ENCODE measurements around the gene RAB33B. TPM values are rescaled to one million over a fixed set of nuclear protein-coding genes. Genes with fewer than 3 reads are reported as not detected.
A peak's percentile ranks its signal among the peaks of the same experiment; 100 is the strongest.
"Not testable (repeated sequence)": the region's sequence is repeated elsewhere in the genome, so short reads cannot be mapped to it uniquely, and the experiment has no call there.

Gene RAB33B
- polyA plus RNA-seq, 4 donors = 2.2 to 9.3 (median 3.8) TPM

GRCh38 chr4:139465922-139466321, 12.0 kb downstream of the RAB33B start:
- 54 to 70% (median 67%) methylated on average over 4 of the region's 4 CpGs for whole genome bisulfite sequencing, 3 donors
- FAIRE-seq = no peak

GRCh38 chr4:139468756-139469155, 14.8 kb downstream of the RAB33B start:
- not testable (repeated sequence) for H3K27me3 ChIP-seq (ENCODE audit: control insufficient read depth in 3 of 3, insufficient read depth in 3 of 3, low read length in 3 of 3); H3K4me3 ChIP-seq (ENCODE audit: low read depth in 1 of 3, low read length in 3 of 3); H3K27ac ChIP-seq (ENCODE audit: low read depth in 1 of 3, low read length in 2 of 3); H3K4me1 ChIP-seq (ENCODE audit: control insufficient read depth in 3 of 3, insufficient read depth in 2 of 3, low read depth in 1 of 3, low read length in 2 of 3); FAIRE-seq; DNase-seq
- Histone ChIP-seq H3K9me3 (ENCODE audit: control insufficient read depth in 2 of 2, insufficient read depth in 1 of 2, low read depth in 1 of 2, low read length in 1 of 2) (peaks cover 0 to 34% of the 10 kb centered on the region in 2 donors), H3K36me3 (ENCODE audit: control insufficient read depth in 3 of 3, insufficient read depth in 2 of 3, low read depth in 1 of 3, low read length in 3 of 3) (peaks cover 0 to 16% (median 2%) of the 10 kb centered on the region in 3 donors)

More at GRCh38 chr4:139465922-139466321, 12.0 kb downstream of the RAB33B start:
- Histone ChIP-seq H3K9me3 (ENCODE audit: control insufficient read depth in 2 of 2, insufficient read depth in 1 of 2, low read depth in 1 of 2, low read length in 1 of 2) (peaks cover 0 to 27% of the 10 kb centered on the region in 2 donors), H3K27ac (ENCODE audit: low read depth in 1 of 3, low read length in 2 of 3) (no peak overlapping the region), H3K4me3 (ENCODE audit: low read depth in 1 of 3, low read length in 3 of 3) (no peak overlapping the region), H3K36me3 (ENCODE audit: control insufficient read depth in 3 of 3, insufficient read depth in 2 of 3, low read depth in 1 of 3, low read length in 3 of 3) (peaks cover 0 to 16% (median 2%) of the 10 kb centered on the region in 3 donors), H3K27me3 (ENCODE audit: control insufficient read depth in 3 of 3, insufficient read depth in 3 of 3, low read length in 3 of 3) (no peaks in the 10 kb centered on the region), H3K4me1 (ENCODE audit: control insufficient read depth in 3 of 3, insufficient read depth in 2 of 3, low read depth in 1 of 3, low read length in 2 of 3) (no peaks in the 10 kb centered on the region)
- peak in 1 of 2 donors; percentile 21 for DNase-seq

GRCh38 chr4:139469216-139469615, 15.3 kb downstream of the RAB33B start:
- no peak for FAIRE-seq

DNA sequence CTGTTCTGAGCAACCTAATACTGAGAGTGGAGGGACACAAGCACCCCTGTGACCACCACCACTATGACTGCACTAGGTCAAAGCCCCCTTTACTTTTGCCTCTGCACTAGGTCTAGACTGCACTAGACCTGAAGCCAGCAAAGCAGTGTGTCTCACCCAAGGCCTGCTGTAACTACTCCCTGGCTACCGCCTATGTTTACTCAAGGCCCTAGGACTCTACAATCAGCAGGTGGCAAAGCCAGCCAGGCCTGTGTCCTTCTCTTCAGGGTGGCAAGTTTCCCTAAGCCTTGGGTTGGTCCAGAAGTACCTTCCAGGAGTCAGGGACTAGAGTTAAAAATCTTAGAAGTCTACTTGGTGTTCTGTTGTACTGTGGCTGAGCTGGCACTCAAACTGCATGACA, 15.9 kb downstream of the RAB33B start:
- peak in 1 of 2 donors; percentile 10 for DNase-seq
- no peak overlapping the region for H3K27ac ChIP-seq (ENCODE audit: low read depth in 1 of 3, low read length in 2 of 3)
- no peaks in the 10 kb centered on the region for H3K27me3 ChIP-seq (ENCODE audit: control insufficient read depth in 3 of 3, insufficient read depth in 3 of 3, low read length in 3 of 3)
- H3K4me3 ChIP-seq (ENCODE audit: low read depth in 1 of 3, low read length in 3 of 3) = no peak overlapping the region
- peaks cover 0 to 34% of the 10 kb centered on the region in 2 donors for H3K9me3 ChIP-seq (ENCODE audit: control insufficient read depth in 2 of 2, insufficient read depth in 1 of 2, low read depth in 1 of 2, low read length in 1 of 2)
- H3K4me1 ChIP-seq (ENCODE audit: control insufficient read depth in 3 of 3, insufficient read depth in 2 of 3, low read depth in 1 of 3, low read length in 2 of 3) = no peaks in the 10 kb centered on the region
- 80 to 94% (median 88%) methylated on average over 1 of the region's 1 CpG for WGBS, 3 donors
- FAIRE-seq = no peak
- H3K36me3 ChIP-seq (ENCODE audit: control insufficient read depth in 3 of 3, insufficient read depth in 2 of 3, low read depth in 1 of 3, low read length in 3 of 3) = peaks cover 0 to 16% (median 2%) of the 10 kb centered on the region in 3 donors

More at GRCh38 chr4:139469216-139469615, 15.3 kb downstream of the RAB33B start:
- Histone ChIP-seq H3K9me3 (ENCODE audit: control insufficient read depth in 2 of 2, insufficient read depth in 1 of 2, low read depth in 1 of 2, low read length in 1 of 2) (peaks cover 0 to 34% of the 10 kb centered on the region in 2 donors), H3K4me1 (ENCODE audit: control insufficient read depth in 3 of 3, insufficient read depth in 2 of 3, low read depth in 1 of 3, low read length in 2 of 3) (no peaks in the 10 kb centered on the region), H3K27ac (ENCODE audit: low read depth in 1 of 3, low read length in 2 of 3) (no peak overlapping the region), H3K27me3 (ENCODE audit: control insufficient read depth in 3 of 3, insufficient read depth in 3 of 3, low read length in 3 of 3) (no peaks in the 10 kb centered on the region), H3K36me3 (ENCODE audit: control insufficient read depth in 3 of 3, insufficient read depth in 2 of 3, low read depth in 1 of 3, low read length in 3 of 3) (peaks cover 0 to 16% (median 2%) of the 10 kb centered on the region in 3 donors), H3K4me3 (ENCODE audit: low read depth in 1 of 3, low read length in 3 of 3) (no peak overlapping the region)
- no peak for DNase-seq
- 93 to 96% (median 94%) methylated on average over 2 of the region's 2 CpGs for WGBS, 3 donors

DNA sequence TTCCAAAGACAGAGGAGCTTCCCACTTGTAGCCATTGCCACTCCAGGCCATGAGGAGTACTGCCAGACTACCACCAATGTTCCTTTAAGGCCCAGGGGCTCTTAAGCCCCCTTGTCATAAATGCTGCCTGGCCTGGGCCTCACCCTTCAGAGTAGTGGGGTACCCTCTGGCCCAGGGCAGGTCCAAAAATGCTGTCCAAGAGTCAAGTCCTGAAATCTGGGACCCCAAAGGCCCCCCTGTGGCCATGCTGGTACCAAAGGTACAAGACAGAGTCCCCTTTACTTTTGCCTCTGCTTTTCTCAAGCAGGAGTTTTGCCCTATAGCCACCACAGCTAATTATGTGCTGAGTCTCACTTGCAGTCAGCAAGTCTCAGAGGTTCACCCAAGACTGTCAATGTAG, 16.4 kb downstream of the RAB33B start:
- Histone ChIP-seq H3K36me3 (ENCODE audit: control insufficient read depth in 3 of 3, insufficient read depth in 2 of 3, low read depth in 1 of 3, low read length in 3 of 3) (peaks cover 0 to 16% (median 2%) of the 10 kb centered on the region in 3 donors), H3K27ac (ENCODE audit: low read depth in 1 of 3, low read length in 2 of 3) (no peak overlapping the region), H3K4me1 (ENCODE audit: control insufficient read depth in 3 of 3, insufficient read depth in 2 of 3, low read depth in 1 of 3, low read length in 2 of 3) (no peaks in the 10 kb centered on the region), H3K9me3 (ENCODE audit: control insufficient read depth in 2 of 2, insufficient read depth in 1 of 2, low read depth in 1 of 2, low read length in 1 of 2) (peaks cover 0 to 34% of the 10 kb centered on the region in 2 donors), H3K27me3 (ENCODE audit: control insufficient read depth in 3 of 3, insufficient read depth in 3 of 3, low read length in 3 of 3) (no peaks in the 10 kb centered on the region), H3K4me3 (ENCODE audit: low read depth in 1 of 3, low read length in 3 of 3) (no peak overlapping the region)
- DNase-seq = no peak
- FAIRE-seq = no peak

DNA sequence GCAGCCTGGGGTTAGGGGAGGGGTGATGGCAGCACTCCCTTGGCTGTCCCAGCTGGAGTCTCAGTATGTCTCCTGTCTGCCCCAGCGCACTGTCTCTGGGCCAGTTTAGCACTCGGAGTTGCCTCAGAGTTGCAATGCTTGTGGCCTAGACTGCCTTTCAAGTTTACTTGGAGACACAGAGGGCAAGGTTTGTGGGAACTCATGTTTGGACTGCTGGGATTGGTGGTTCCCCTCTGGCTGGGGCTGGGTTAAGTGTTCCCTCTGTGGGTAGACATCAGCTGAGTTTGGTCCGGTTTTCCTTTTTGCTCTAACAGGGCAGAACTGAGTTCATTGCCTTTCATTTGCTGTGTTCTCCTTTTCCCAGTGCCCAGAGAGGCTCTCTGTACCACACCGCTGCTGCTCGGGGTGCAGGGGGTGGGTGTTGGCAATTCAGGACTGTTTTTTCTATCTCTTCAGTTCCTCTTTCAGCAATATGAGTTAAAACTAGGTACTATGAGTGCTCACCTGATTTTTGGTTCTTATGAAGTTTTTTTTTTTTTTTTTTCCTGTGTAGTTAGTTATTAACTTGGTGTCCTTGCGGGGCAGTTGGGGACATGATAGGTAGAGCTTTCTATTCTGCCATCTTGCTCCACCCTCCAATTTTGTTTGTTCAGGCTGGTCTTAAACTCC, 17.2 kb downstream of the RAB33B start:
- Histone ChIP-seq H3K9me3 (ENCODE audit: control insufficient read depth in 2 of 2, insufficient read depth in 1 of 2, low read depth in 1 of 2, low read length in 1 of 2) (peaks cover 0 to 31% of the 10 kb centered on the region in 2 donors), H3K36me3 (ENCODE audit: control insufficient read depth in 3 of 3, insufficient read depth in 2 of 3, low read depth in 1 of 3, low read length in 3 of 3) (peaks cover 0 to 16% (median 2%) of the 10 kb centered on the region in 3 donors), H3K27me3 (ENCODE audit: control insufficient read depth in 3 of 3, insufficient read depth in 3 of 3, low read length in 3 of 3) (no peaks in the 10 kb centered on the region), H3K27ac (ENCODE audit: low read depth in 1 of 3, low read length in 2 of 3) (no peak overlapping the region), H3K4me1 (ENCODE audit: control insufficient read depth in 3 of 3, insufficient read depth in 2 of 3, low read depth in 1 of 3, low read length in 2 of 3) (no peaks in the 10 kb centered on the region), H3K4me3 (ENCODE audit: low read depth in 1 of 3, low read length in 3 of 3) (no peak overlapping the region)
- no peak for DNase-seq
- FAIRE-seq = no peak
- WGBS, 3 donors = 92 to 95% (median 93%) methylated on average over 6 of the region's 6 CpGs

- H3K27ac ChIP-seq (ENCODE audit: low read depth in 1 of 3, low read length in 2 of 3) = no peak overlapping the region
- FAIRE-seq = no peak
- H3K4me3 ChIP-seq (ENCODE audit: low read depth in 1 of 3, low read length in 3 of 3) = no peak overlapping the region
- peaks cover 0 to 26% of the 10 kb centered on the region in 2 donors for H3K9me3 ChIP-seq (ENCODE audit: control insufficient read depth in 2 of 2, insufficient read depth in 1 of 2, low read depth in 1 of 2, low read length in 1 of 2)
- no peaks in the 10 kb centered on the region for H3K4me1 ChIP-seq (ENCODE audit: control insufficient read depth in 3 of 3, insufficient read depth in 2 of 3, low read depth in 1 of 3, low read length in 2 of 3)
- 73 to 85% (median 80%) methylated on average over 3 of the region's 3 CpGs for WGBS, 3 donors
- peaks cover 0 to 16% (median 2%) of the 10 kb centered on the region in 3 donors for H3K36me3 ChIP-seq (ENCODE audit: control insufficient read depth in 3 of 3, insufficient read depth in 2 of 3, low read depth in 1 of 3, low read length in 3 of 3)
- DNase-seq = no peak
- no peaks in the 10 kb centered on the region for H3K27me3 ChIP-seq (ENCODE audit: control insufficient read depth in 3 of 3, insufficient read depth in 3 of 3, low read length in 3 of 3)
These were observed 18.9 kb downstream of the RAB33B start for GRCh38 chr4:139472852-139473251.

DNA sequence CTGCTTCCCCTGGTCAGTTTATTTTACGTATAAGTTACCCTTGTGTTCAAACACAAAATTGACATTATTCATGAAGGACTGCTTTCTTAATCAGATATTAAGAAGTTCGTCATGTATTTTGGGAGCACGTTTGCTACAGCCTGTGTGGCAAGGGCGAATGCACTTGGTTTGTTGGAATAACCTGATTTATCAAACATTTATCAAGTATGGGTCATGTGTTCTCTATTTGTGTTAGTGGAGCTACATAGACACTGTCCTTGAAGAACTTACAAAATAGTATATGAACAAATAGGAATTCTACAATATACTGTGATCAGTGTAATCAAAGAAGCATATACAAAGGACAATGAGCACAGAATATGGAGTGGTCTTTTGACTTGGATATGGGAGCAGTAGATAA, 22.4 kb downstream of the RAB33B start:
- Histone ChIP-seq H3K27ac (ENCODE audit: low read depth in 1 of 3, low read length in 2 of 3) (no peak overlapping the region), H3K36me3 (ENCODE audit: control insufficient read depth in 3 of 3, insufficient read depth in 2 of 3, low read depth in 1 of 3, low read length in 3 of 3) (peaks cover 0 to 3% (median 2%) of the 10 kb centered on the region in 3 donors), H3K27me3 (ENCODE audit: control insufficient read depth in 3 of 3, insufficient read depth in 3 of 3, low read length in 3 of 3) (no peaks in the 10 kb centered on the region), H3K4me1 (ENCODE audit: control insufficient read depth in 3 of 3, insufficient read depth in 2 of 3, low read depth in 1 of 3, low read length in 2 of 3) (no peaks in the 10 kb centered on the region), H3K9me3 (ENCODE audit: control insufficient read depth in 2 of 2, insufficient read depth in 1 of 2, low read depth in 1 of 2, low read length in 1 of 2) (peaks cover 0 to 2% of the 10 kb centered on the region in 2 donors), H3K4me3 (ENCODE audit: low read depth in 1 of 3, low read length in 3 of 3) (no peak overlapping the region)
- no peak for DNase-seq
- WGBS, 3 donors = 93 to 97% (median 96%) methylated on average over 4 of the region's 4 CpGs
- FAIRE-seq = no peak

DNA sequence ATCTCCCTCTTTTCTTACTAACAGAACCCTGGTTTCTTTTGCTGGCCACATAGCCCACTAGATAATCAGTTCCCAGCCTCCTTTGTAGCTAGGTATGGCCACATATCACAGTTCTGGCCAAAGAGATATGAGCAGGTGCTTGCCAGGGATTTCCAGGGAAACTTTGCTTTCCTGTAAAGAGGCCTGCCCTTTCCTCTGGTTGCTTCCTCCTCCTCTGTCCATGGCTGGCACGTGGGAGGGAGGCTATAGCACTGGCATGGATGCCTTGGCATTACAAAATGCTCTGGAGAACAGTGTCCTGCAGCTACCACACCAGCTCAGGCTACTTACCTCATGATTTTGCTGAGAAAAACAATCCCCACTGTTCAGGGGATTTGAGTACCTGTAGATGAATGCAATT, 27.5 kb downstream of the RAB33B start:
- no peak for DNase-seq
- Histone ChIP-seq H3K4me1 (ENCODE audit: control insufficient read depth in 3 of 3, insufficient read depth in 2 of 3, low read depth in 1 of 3, low read length in 2 of 3) (no peaks in the 10 kb centered on the region), H3K27me3 (ENCODE audit: control insufficient read depth in 3 of 3, insufficient read depth in 3 of 3, low read length in 3 of 3) (no peaks in the 10 kb centered on the region), H3K4me3 (ENCODE audit: low read depth in 1 of 3, low read length in 3 of 3) (no peak overlapping the region), H3K9me3 (ENCODE audit: control insufficient read depth in 2 of 2, insufficient read depth in 1 of 2, low read depth in 1 of 2, low read length in 1 of 2) (no peaks in the 10 kb centered on the region), H3K36me3 (ENCODE audit: control insufficient read depth in 3 of 3, insufficient read depth in 2 of 3, low read depth in 1 of 3, low read length in 3 of 3) (no peaks in the 10 kb centered on the region), H3K27ac (ENCODE audit: low read depth in 1 of 3, low read length in 2 of 3) (no peak overlapping the region)
- FAIRE-seq = no peak
- 31 to 47% (median 38%) methylated on average over 1 of the region's 1 CpG for WGBS, 3 donors
